Sigmoid colon (tissue), 7 donors: Measurements from ENCODE around the gene DMRTC2. TPM values are rescaled to one million over a fixed set of nuclear protein-coding genes. Genes with fewer than 3 reads are reported as not detected.

Experiments used
- DNase-seq: peaks from one replicate; pipeline ENCODE4 v3.0.0-alpha.2; 2019
- H3K27ac ChIP-seq, 4 donors: fragments of 200-600 bp; sonication (generic); one replicate each; pipeline ENCODE4 v1.5.1; 2016 to 2019; ENCODE audit warnings: mild to moderate bottlenecking in 1 of 4
- H3K27me3 ChIP-seq, 3 donors: fragments of 200-600 bp; sonication (generic); one replicate each; pipeline ENCODE4 v1.5.1; 2019; ENCODE audit warnings: mild to moderate bottlenecking in 1 of 3
- H3K36me3 ChIP-seq, 4 donors: fragments of 200-600 bp; sonication (generic); one replicate each; pipeline ENCODE4 v1.5.1; 2016 to 2019
- H3K4me1 ChIP-seq, 4 donors: fragments of 200-600 bp; sonication (generic); one replicate each; pipeline ENCODE4 v1.5.1; 2017 to 2019
- H3K4me3 ChIP-seq, 4 donors: fragments of 200-600 bp; sonication (generic); one replicate each; pipeline ENCODE4 v1.5.1; 2017 to 2019; ENCODE audit warnings: mild to moderate bottlenecking in 2 of 4, moderate library complexity in 1 of 4
- H3K9me3 ChIP-seq, 4 donors: fragments of 200-600 bp in 3 of 4; sonication (generic) in 3 of 4; one replicate each; pipeline versions ENCODE4 v1.5.1 to v1.6.1; 2013 to 2019
- EP300 ChIP-seq, 4 donors: sonication (generic); formaldehyde crosslinking; IDR thresholded peaks; one replicate each; pipeline ENCODE4 v1.6.1; 2017; ENCODE audit warnings: antibody characterized with exemption in 4 of 4
- POLR2A ChIP-seq, 2 donors: fragments of 450-650 bp; IDR thresholded peaks; one replicate each; pipeline ENCODE4 v1.6.1; 2016; ENCODE audit warnings: antibody characterized with exemption in 2 of 2, mild to moderate bottlenecking in 2 of 2, moderate library complexity in 2 of 2
- POLR2AphosphoS5 ChIP-seq, 4 donors: sonication (generic); formaldehyde crosslinking; IDR thresholded peaks; one replicate each; pipeline ENCODE4 v1.6.1; 2017; ENCODE audit warnings: antibody characterized with exemption in 4 of 4
- WGBS, 2 donors: extraction: QIAGEN DNeasy Blood & Tissue Kit; methylation state at CpG; one replicate each; pipeline ENCODE4 v1.1.7; 2013; 5-methylcytosine and 5-hydroxymethylcytosine counted together
- intact Hi-C: fragments of 100-400 bp; cut with DNase I; formaldehyde crosslinking; loops from one replicate; pipeline ENCODE4 v1.15.1; 2023
- polyA plus RNA-seq, 3 donors: library from polyadenylated mRNA; stranded (reverse); fragments of 200-250 nt; gene quantifications; one replicate each; pipeline ENCODE4 v1.2.3, GENCODE V29; 2013
- total RNA-seq, 4 donors: library from RNA; depleted of rRNA; stranded (reverse); fragments of >200 nt; gene quantifications; one replicate each; pipeline ENCODE4 v1.1.0, GENCODE V29; 2016
- TF ChIP-seq, protein P1 (sequence below), 4 experiments: fragments of 450-650 bp in 3 of 4; fragments of 200-600 bp in 1 of 4; IDR thresholded peaks; one replicate each; pipeline ENCODE4 v1.5.1; 2016 to 2019; ENCODE audit warnings: antibody characterized with exemption in 4 of 4, mild to moderate bottlenecking in 3 of 4, moderate library complexity in 2 of 4
- donor health status: healthy with polysubstance abuse.
- donor health status: Bipolar disorder and iron deficiency.
- donor health status: healthy.

Gene DMRTC2
- total and polyA plus RNA-seq, 7 donors, result not detected

DNA sequence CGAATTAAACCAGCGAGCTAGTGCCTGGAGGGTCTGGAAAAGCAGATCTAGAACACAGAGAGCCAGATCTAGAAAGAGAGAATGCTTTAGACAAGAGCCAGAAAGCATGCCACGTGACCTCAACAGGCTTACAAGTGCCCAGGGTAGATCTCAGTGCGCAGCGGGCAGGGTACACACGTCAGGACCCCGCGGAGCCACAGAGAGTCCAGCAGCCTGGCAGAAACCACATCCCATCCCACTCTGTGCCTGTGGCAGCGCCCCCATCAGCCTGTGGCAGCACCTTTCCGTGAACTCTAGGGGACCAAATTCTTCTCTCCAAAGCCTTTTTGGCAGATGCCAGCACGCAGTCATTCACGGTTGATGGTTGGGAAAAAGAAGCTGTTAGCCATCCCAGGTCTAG is 44.1 kb downstream of the DMRTC2 start:
- H3K27ac ChIP-seq, result no peak overlapping the region
- H3K27me3 ChIP-seq, result no peaks in the 10 kb centered on the region
- intact Hi-C loops, result no loop called here
- TF ChIP-seq, protein P1, sequence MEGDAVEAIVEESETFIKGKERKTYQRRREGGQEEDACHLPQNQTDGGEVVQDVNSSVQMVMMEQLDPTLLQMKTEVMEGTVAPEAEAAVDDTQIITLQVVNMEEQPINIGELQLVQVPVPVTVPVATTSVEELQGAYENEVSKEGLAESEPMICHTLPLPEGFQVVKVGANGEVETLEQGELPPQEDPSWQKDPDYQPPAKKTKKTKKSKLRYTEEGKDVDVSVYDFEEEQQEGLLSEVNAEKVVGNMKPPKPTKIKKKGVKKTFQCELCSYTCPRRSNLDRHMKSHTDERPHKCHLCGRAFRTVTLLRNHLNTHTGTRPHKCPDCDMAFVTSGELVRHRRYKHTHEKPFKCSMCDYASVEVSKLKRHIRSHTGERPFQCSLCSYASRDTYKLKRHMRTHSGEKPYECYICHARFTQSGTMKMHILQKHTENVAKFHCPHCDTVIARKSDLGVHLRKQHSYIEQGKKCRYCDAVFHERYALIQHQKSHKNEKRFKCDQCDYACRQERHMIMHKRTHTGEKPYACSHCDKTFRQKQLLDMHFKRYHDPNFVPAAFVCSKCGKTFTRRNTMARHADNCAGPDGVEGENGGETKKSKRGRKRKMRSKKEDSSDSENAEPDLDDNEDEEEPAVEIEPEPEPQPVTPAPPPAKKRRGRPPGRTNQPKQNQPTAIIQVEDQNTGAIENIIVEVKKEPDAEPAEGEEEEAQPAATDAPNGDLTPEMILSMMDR (IDR thresholded peaks at IDR 0.05), result no peak
- H3K9me3 ChIP-seq, result no peaks in the 10 kb centered on the region
- H3K36me3 ChIP-seq, result peaks cover 0 to 32% (median 16%) of the 10 kb centered on the region in 4 donors
- H3K4me1 ChIP-seq, result peaks cover 0 to 31% (median 11%) of the 10 kb centered on the region in 4 donors
- 85 to 92% methylated on average over 12 of the region's 12 CpGs for WGBS, 2 donors
- no peak for DNase-seq
- H3K4me3 ChIP-seq, result no peak overlapping the region

DNA sequence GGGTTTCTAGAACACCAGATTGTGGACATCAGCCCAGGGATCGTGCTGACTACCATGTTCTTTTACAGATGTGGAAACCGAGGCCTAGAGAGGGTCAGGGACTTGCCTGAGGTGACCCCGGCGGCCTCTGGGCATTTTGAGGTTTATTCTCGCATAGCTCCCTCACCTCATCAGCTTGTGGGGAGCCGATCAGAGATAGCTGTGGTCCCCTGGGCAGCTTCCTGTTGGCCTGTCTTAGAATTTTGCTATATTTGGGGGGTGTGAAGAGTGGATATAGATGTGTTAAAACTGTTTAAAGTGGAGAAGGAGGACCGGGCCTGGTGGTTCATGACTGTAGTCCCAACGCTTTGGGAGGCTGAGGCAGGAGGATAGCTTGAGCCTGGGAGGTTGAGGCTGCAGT is 45.1 kb downstream of the DMRTC2 start:
- intact Hi-C loops, result no loop called here
- Histone ChIP-seq H3K4me3 (no peak overlapping the region), H3K36me3 (peaks cover 4 to 42% (median 23%) of the 10 kb centered on the region in 4 donors), H3K9me3 (no peaks in the 10 kb centered on the region), H3K27me3 (no peaks in the 10 kb centered on the region), H3K27ac (no peak overlapping the region), H3K4me1 (peaks cover 0 to 24% (median 6%) of the 10 kb centered on the region in 4 donors)
- TF ChIP-seq POLR2AphosphoS5 (IDR thresholded peaks at IDR 0.05), result no peak
- no peak for TF ChIP-seq EP300 (IDR thresholded peaks at IDR 0.05)
- TF ChIP-seq POLR2A (IDR thresholded peaks at IDR 0.05), result no peak
- TF ChIP-seq, protein P1 (IDR thresholded peaks at IDR 0.05), result no peak
- no peak for DNase-seq
- WGBS, 2 donors, result 87 to 90% methylated on average over 8 of the region's 8 CpGs

DNA sequence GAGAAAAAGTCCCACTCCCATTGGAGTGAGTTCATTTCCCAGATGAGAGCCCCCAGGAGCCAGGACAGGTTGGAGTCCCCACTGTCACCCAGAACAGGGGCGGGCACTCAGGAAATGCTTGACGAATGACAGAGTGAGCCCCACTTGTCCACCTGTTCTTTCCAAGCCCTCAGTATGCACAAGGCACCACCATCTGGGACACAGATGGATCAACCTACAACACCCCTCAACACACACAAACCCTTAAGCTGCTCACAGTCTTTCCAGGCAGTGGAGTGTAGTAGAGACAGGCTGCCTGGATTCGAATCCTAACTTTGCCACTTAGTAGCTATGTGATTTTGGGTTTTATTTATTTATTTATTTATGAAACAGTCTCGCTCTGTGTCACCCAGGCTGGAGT is 46.1 kb downstream of the DMRTC2 start:
- intact Hi-C loops, result no loop called here
- 97 to 98% methylated on average over 4 of the region's 4 CpGs for WGBS, 2 donors
- Histone ChIP-seq H3K4me3 (no peak overlapping the region), H3K4me1 (peaks cover 0 to 16% (median 0%) of the 10 kb centered on the region in 4 donors), H3K9me3 (no peaks in the 10 kb centered on the region), H3K36me3 (peaks cover 12 to 53% (median 33%) of the 10 kb centered on the region in 4 donors), H3K27ac (no peak overlapping the region), H3K27me3 (no peaks in the 10 kb centered on the region)
- no peak for DNase-seq
- TF ChIP-seq POLR2AphosphoS5 (IDR thresholded peaks at IDR 0.05), result no peak
- TF ChIP-seq, protein P1 (IDR thresholded peaks at IDR 0.05), result no peak
- TF ChIP-seq POLR2A (IDR thresholded peaks at IDR 0.05), result no peak
- no peak for TF ChIP-seq EP300 (IDR thresholded peaks at IDR 0.05)

DNA sequence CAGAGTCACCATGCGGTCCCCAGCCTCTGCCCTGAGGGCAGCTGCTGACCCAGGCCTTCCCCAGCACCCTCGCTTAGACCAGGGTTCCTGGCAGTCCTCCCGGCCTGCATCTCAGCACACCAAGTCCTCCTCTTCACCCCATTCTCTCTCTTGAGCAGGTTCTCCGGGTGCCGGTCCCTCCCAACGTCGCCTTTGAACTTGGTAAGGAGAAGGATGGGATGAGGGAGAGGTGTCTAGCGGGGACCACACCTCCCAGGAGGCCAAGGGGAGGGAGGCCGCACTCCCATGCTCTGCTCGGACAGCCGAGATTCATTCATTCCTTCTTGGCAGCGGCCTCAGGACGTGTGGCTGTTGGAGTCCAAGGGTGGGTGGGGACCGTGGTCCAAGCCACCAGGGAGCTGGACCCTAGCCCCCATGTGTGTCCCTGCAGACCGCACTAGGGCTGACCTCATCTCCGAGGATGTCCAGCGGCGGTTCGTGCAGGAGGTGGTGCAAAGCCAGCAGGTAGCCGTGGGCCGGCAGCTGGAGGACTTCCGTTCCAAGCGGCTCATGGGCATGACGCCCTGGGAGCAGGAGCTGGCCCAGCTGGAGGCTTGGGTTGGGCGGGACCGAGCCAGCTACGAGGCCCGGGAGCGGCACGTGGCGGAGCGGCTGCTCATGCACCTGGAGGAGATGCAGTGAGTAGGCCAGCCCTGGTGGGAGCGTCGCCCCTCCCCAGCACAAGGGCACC is 47.5 kb downstream of the DMRTC2 start:
- Histone ChIP-seq H3K4me1 (peaks cover 0 to 2% (median 0%) of the 10 kb centered on the region in 4 donors), H3K9me3 (no peaks in the 10 kb centered on the region), H3K27me3 (no peaks in the 10 kb centered on the region), H3K4me3 (no peak overlapping the region), H3K36me3 (peaks cover 18 to 64% (median 41%) of the 10 kb centered on the region in 4 donors), H3K27ac (no peak overlapping the region)
- intact Hi-C loops, result loop anchor here (2.0 kb wide), 1 partner anchor 38 kb away; no protein-coding TSS in a partner anchor
- WGBS, 2 donors, result 88 to 92% methylated on average over 34 of the region's 34 CpGs
- no peak for DNase-seq
- TF ChIP-seq POLR2AphosphoS5 (IDR thresholded peaks at IDR 0.05), result no peak
- TF ChIP-seq, protein P1 (IDR thresholded peaks at IDR 0.05), result no peak
- TF ChIP-seq POLR2A (IDR thresholded peaks at IDR 0.05), result no peak
- no peak for TF ChIP-seq EP300 (IDR thresholded peaks at IDR 0.05)
